HG03196 (cell line): ENCODE data around the gene CBX2.
"Not testable (repeated sequence)": the region's sequence is repeated elsewhere in the genome, so short reads cannot be mapped to it uniquely, and the experiment has no call there.

Source experiments
- ATAC-seq: cut with Tn5 transposase; IDR thresholded peaks from one replicate; pipeline ENCODE4 v1.9.1; 2021; ENCODE audit not compliant: unreplicated experiment

CBX2 gene

GRCh38 chr17:79769570-79770506 lies 8.1 kb upstream of the CBX2 start:
- no peak for ATAC-seq

- ATAC-seq: no peak
Measured at GRCh38 chr17:79771276-79771675, 6.7 kb upstream of the CBX2 start.

- not testable (repeated sequence) for ATAC-seq
Measured at GRCh38 chr17:79772726-79773125, 5.2 kb upstream of the CBX2 start.

GRCh38 chr17:79774561-79774975 lies 3.4 kb upstream of the CBX2 start:
- no peak for ATAC-seq

- no peak for ATAC-seq
Measured at GRCh38 chr17:79775632-79776031, 2.3 kb upstream of the CBX2 start.

- no peak for ATAC-seq
Measured at GRCh38 chr17:79776376-79777119, 1.4 kb upstream of the CBX2 start.

GRCh38 chr17:79777120-79777893 lies 641 bp upstream of the CBX2 start:
- ATAC-seq: peak; percentile 20

- ATAC-seq: peak; percentile 5
Measured at GRCh38 chr17:79778504-79779083, 646 bp downstream of the CBX2 start.

GRCh38 chr17:79779084-79779529 lies 1.2 kb downstream of the CBX2 start:
- ATAC-seq: no peak

- no peak for ATAC-seq
Measured at GRCh38 chr17:79779661-79780365, 1.9 kb downstream of the CBX2 start.

- no peak for ATAC-seq
Measured at GRCh38 chr17:79781012-79781650, 3.2 kb downstream of the CBX2 start.

GRCh38 chr17:79781736-79782575 lies 4.0 kb downstream of the CBX2 start:
- ATAC-seq: no peak

GRCh38 chr17:79783891-79784290 lies 5.9 kb downstream of the CBX2 start:
- ATAC-seq: no peak

- no peak for ATAC-seq
Measured at GRCh38 chr17:79784353-79785016, 6.5 kb downstream of the CBX2 start.

GRCh38 chr17:79785017-79785899 lies 7.3 kb downstream of the CBX2 start:
- no peak for ATAC-seq

GRCh38 chr17:79785900-79786810 lies 8.2 kb downstream of the CBX2 start:
- no peak for ATAC-seq
